GM12878 (cell line): ENCODE results near the gene CHERP. TPM values are rescaled to one million over a fixed set of nuclear protein-coding genes. Genes with fewer than 3 reads are reported as not detected.

Experiments used
- ATAC-seq: fragments of 200-7000 bp; cut with Tn5 transposase; 3 replicates; pipeline ENCODE4 v1.9.1; 2020; ENCODE audit warnings: mild to moderate bottlenecking, moderate library complexity
- BruUV-seq: library from RNA; stranded (reverse); fragments of 400-500 nt; replicated peaks from 2 replicates; lab custom pipeline; 2021; lab: Mats Ljungman, UMichigan
- CTCF ChIA-PET: fragments of 300-600 bp; sonication (Branson Sonifier 250); formaldehyde crosslinking; extraction: SDS; loops from one replicate; lab custom pipeline; 2021; ENCODE audit warnings: inconsistent platforms; lab: Yijun Ruan, JAX
- POLR2A ChIA-PET: fragments of 350-600 bp; formaldehyde crosslinking; extraction: SDS; loops from one replicate; lab custom pipeline; 2021; ENCODE audit warnings: inconsistent platforms; lab: Charles Lee
- RAD21 ChIA-PET: fragments of 300-600 bp; sonication (Branson Sonifier 250); formaldehyde crosslinking; loops from one replicate; lab custom pipeline; 2023; ENCODE audit warnings: antibody characterized with exemption; ENCODE audit not compliant: unreplicated experiment; lab: Charles Lee
- SMC1A ChIA-PET: fragments of 300-600 bp; sonication (Branson Sonifier 250); formaldehyde crosslinking; loops from one replicate; lab custom pipeline; 2023; ENCODE audit not compliant: unreplicated experiment, uncharacterized antibody; lab: Charles Lee
- DNase-seq: peaks from one replicate; pipeline ENCODE4 v3.0.0-alpha.2; 2011; ENCODE audit warnings: low read depth, low spot score
- FAIRE-seq: peaks from 3 replicates; lab custom pipeline; 2011; peaks lifted over from hg19 to GRCh38; lab: Jason Lieb, UNC
- H2AFZ ChIP-seq: 2 replicates; pipeline ENCODE4 v1.6.0; 2011; ENCODE audit warnings: low read depth, low read length, control low read depth; ENCODE audit not compliant: control insufficient read depth
- H3K27ac ChIP-seq: 2 replicates; pipeline ENCODE4 v1.5.1; 2011; ENCODE audit warnings: control low read depth; ENCODE audit not compliant: control insufficient read depth, insufficient read depth
- H3K27me3 ChIP-seq, 2 experiments: replicated peaks in 1 of 2; 2 replicates each; pipeline versions ENCODE4 v1.6.0 to v1.6.1; 2011; ENCODE audit warnings: low read length in 1 of 2; ENCODE audit not compliant: control insufficient read depth in 2 of 2, insufficient read depth in 2 of 2
- H3K36me3 ChIP-seq, 2 experiments: 2 replicates each; pipeline ENCODE4 v1.5.1; 2011; ENCODE audit warnings: low read length in 1 of 2; ENCODE audit not compliant: control insufficient read depth in 2 of 2, insufficient read depth in 2 of 2
- H3K4me1 ChIP-seq: 2 replicates; pipeline ENCODE4 v1.6.1; 2011; ENCODE audit warnings: mild to moderate bottlenecking, low read length, moderate library complexity, mixed read lengths; ENCODE audit not compliant: control insufficient read depth, insufficient read depth
- H3K4me2 ChIP-seq: 2 replicates; pipeline ENCODE4 v1.6.0; 2011; ENCODE audit warnings: control low read depth; ENCODE audit not compliant: control insufficient read depth, insufficient read depth
- H3K4me3 ChIP-seq: fragments of 200-600 bp; sonication (generic); 2 replicates; pipeline ENCODE4 v1.5.1; 2016
- H3K79me2 ChIP-seq: 2 replicates; pipeline ENCODE4 v1.6.0; 2011; ENCODE audit warnings: low read length; ENCODE audit not compliant: control insufficient read depth, insufficient read depth
- H3K9ac ChIP-seq: 2 replicates; pipeline ENCODE4 v1.8.0; 2011; ENCODE audit warnings: low read length, control low read depth, mixed read lengths; ENCODE audit not compliant: control insufficient read depth, insufficient read depth
- H3K9me3 ChIP-seq: replicated peaks from 3 replicates; pipeline ENCODE4 v1.5.1; 2011; ENCODE audit warnings: mild to moderate bottlenecking, low read length; ENCODE audit not compliant: control insufficient read depth, insufficient read depth
- H4K20me1 ChIP-seq: 2 replicates; pipeline ENCODE4 v1.6.0; 2011; ENCODE audit not compliant: control insufficient read depth, insufficient read depth
- E4F1 ChIP-seq: fragments of 450-650 bp; IDR thresholded peaks from 2 replicates; pipeline ENCODE4 v1.6.1; 2018; ENCODE audit warnings: borderline replicate concordance, mild to moderate bottlenecking; ENCODE audit not compliant: partially characterized antibody
- GABPA ChIP-seq: IDR thresholded peaks from 2 replicates; pipeline ENCODE4 v1.6.1; 2014; ENCODE audit warnings: antibody characterized with exemption, low read depth, mild to moderate bottlenecking, inconsistent platforms
- HDAC6 ChIP-seq: fragments of 200-600 bp; sonication (generic); IDR thresholded peaks from one replicate; pipeline ENCODE4 v1.8.0; 2017; ENCODE audit warnings: antibody characterized with exemption; ENCODE audit not compliant: unreplicated experiment
- IKZF1 ChIP-seq: fragments of 450-650 bp; conservative IDR thresholded peaks from 2 replicates; pipeline ENCODE4 v1.6.1; 2017; ENCODE audit warnings: antibody characterized with exemption, mild to moderate bottlenecking
- PAX5 ChIP-seq: IDR thresholded peaks from 2 replicates; pipeline ENCODE4 v1.6.1; 2011; ENCODE audit warnings: low read depth, low read length, borderline replicate concordance
- TAF1 ChIP-seq: IDR thresholded peaks from 2 replicates; pipeline ENCODE4 v1.6.1; 2011; ENCODE audit warnings: mild to moderate bottlenecking, low read depth, low read length, borderline replicate concordance
- TARDBP ChIP-seq: IDR thresholded peaks from 2 replicates; pipeline ENCODE4 v1.6.1; 2016; ENCODE audit warnings: borderline replicate concordance
- ZBTB11 ChIP-seq: fragments of 450-650 bp; formaldehyde crosslinking; IDR thresholded peaks from 2 replicates; pipeline ENCODE4 v1.5.0; 2022; ENCODE audit warnings: mild to moderate bottlenecking, missing genetic modification characterization
- ZNF592 ChIP-seq: fragments of 450-650 bp; IDR thresholded peaks from 2 replicates; pipeline ENCODE4 v1.6.1; 2017; ENCODE audit warnings: mild to moderate bottlenecking, moderate library complexity
- WGBS: methylation state at CpG from one replicate; pipeline ENCODE4 v1.1.6; 2016; ENCODE audit warnings: low lambda C conversion rate; ENCODE audit not compliant: insufficient replicate concordance, insufficient coverage; ENCODE audit errors: missing lambda C conversion rate; 5-methylcytosine and 5-hydroxymethylcytosine counted together
- in situ Hi-C: fragments of 300-500 bp; cut with MboI; formaldehyde crosslinking; loops from 9 replicates; pipeline ENCODE4 v1.14.3; 2018; ENCODE audit warnings: mixed read lengths
- intact Hi-C: fragments of 100-400 bp; cut with micrococcal nuclease; formaldehyde crosslinking; loops from one replicate; pipeline ENCODE4 v1.14.2; 2022; ENCODE audit not compliant: unreplicated experiment
- polyA plus RNA-seq, 11 experiments: library from polyadenylated mRNA; depleted of rRNA in 4 of 11; unstranded in 6 of 11; stranded (reverse) in 5 of 11; fragments of >200 nt; fragmentation: Nextera tagmentation in 4 of 11; fragmentation: Illumina TruSeq in 1 of 11; extraction: Ambion mirVana in 4 of 11; extraction: Trizol in 1 of 11; gene quantifications; 1 replicate in 1 of 11; 2 replicates in 10 of 11; pipeline versions ENCODE4 v1.2.1 to v1.2.3, GENCODE V29; 2011 to 2016; ENCODE audit warnings: inconsistent platforms in 2 of 11, missing spikeins in 2 of 11, low read depth in 1 of 11
- total RNA-seq, 4 experiments: library from RNA; depleted of rRNA in 3 of 4; stranded (reverse); fragments of >200 nt in 3 of 4; fragmentation: Illumina TruSeq in 1 of 4; extraction: Trizol in 1 of 4; gene quantifications; 2 replicates each; pipeline versions ENCODE4 v1.2.1 to v1.2.3, GENCODE V29; 2013 to 2021

The CHERP gene
- total and polyA plus RNA-seq, 10 of the 15 experiments (the other 5 are each of a cell fraction or from before 2014, with no cell fraction given): 0.66 to 65.3 (median 12.2) TPM

- ChIA-PET POLR2A (interaction anchor here (1.4 to 13.1 kb wide), 9 partner anchors 7 to 74 kb away, joined by 4 to 220 read pairs (median 24); partner anchors contain the start of genes CHERP, MED26, SLC35E1 and SMIM7), CTCF (interaction anchor here (9.8 kb wide), 1 partner anchor 40 kb away, joined by 83 read pairs; the partner anchor contains the start of gene MED26), SMC1A (interaction anchor here (1.3 to 10.9 kb wide), 11 partner anchors 8 to 141 kb away, joined by 4 to 164 read pairs (median 9); partner anchors contain the start of genes MED26, SLC35E1, SMIM7 and TMEM38A), RAD21 (interaction anchor here (1.0 to 11.3 kb wide), 6 partner anchors 7 to 42 kb away, joined by 4 to 169 read pairs (median 24); partner anchors contain the start of genes CHERP, MED26 and SLC35E1)
- Histone ChIP-seq H3K27ac (peak overlapping the region; percentile 99), H3K9me3 (no peaks in the 10 kb centered on the region), H3K4me2 (peak overlapping the region; percentile 100), H3K9ac (peak overlapping the region; percentile 99), H3K4me1 (peaks cover 61% of the 10 kb centered on the region), H3K4me3 (peak overlapping the region; percentile 79), H4K20me1 (no peaks in the 10 kb centered on the region), H2AFZ (no peak overlapping the region), H3K79me2 (peaks cover 96% of the 10 kb centered on the region), H3K27me3 (no peaks in the 10 kb centered on the region), H3K36me3 (peaks cover 6 to 8% of the 10 kb centered on the region in 2 experiments; a peak in 2 of 4 replicates)
- FAIRE-seq: peak; percentile 87
- intact Hi-C loops: loop anchor here (2.0 to 5.0 kb wide), 5 partner anchors 43 to 509 kb away; partner anchors contain the start of genes HSH2D, MED26, SMIM7 and TMEM38A
- 4% methylated on average over 11 of the region's 11 CpGs for WGBS
- in situ Hi-C loops: loop anchor here (5.0 to 25.0 kb wide), 2 partner anchors 41 to 1999 kb away; partner anchors contain the start of genes CLEC17A and MED26
- DNase-seq: peak; percentile 98
- peak; percentile 52 for ATAC-seq
- no TSS peak for BruUV-seq
- TF ChIP-seq HDAC6 (no peak), ZNF592 (peak; percentile 82), E4F1 (no peak), PAX5 (peak; percentile 90), IKZF1 (peak; percentile 98), GABPA (no peak), ZBTB11 (CRISPR knock-in tag) (no peak), TAF1 (peak; percentile 66; the same call in 1 of the 2 replicates), TARDBP (no peak; the same call in 1 of the 2 replicates)
Measured at GRCh38 chr19:16585808-16586476, 43.7 kb upstream of the CHERP start.
